Fibroblast of lung (primary cell): ENCODE data around the gene COX4I2. TPM values are rescaled to one million over a fixed set of nuclear protein-coding genes. Genes with fewer than 3 reads are reported as not detected.
A peak's percentile ranks its signal among the peaks of the same experiment; 100 is the strongest.

Experiments used
- DNase-seq, 2 donors: peaks; one replicate each; pipeline versions ENCODE4 v3.0.0 to v3.0.0-alpha.2; 2010; ENCODE audit warnings: low read depth in 2 of 2
- H2AFZ ChIP-seq: 2 replicates; pipeline ENCODE4 v1.5.1; 2012; ENCODE audit warnings: low read length, control low read depth, inconsistent platforms
- H3K27ac ChIP-seq: 2 replicates; pipeline ENCODE4 v1.5.1; 2011; ENCODE audit warnings: low read length, control low read depth; ENCODE audit not compliant: insufficient read depth
- H3K27me3 ChIP-seq: 2 replicates; pipeline ENCODE4 v1.5.1; 2011; ENCODE audit warnings: mild to moderate bottlenecking, low read length; ENCODE audit not compliant: control insufficient read depth, insufficient read depth
- H3K36me3 ChIP-seq: 2 replicates; pipeline ENCODE4 v1.5.1; 2011; ENCODE audit warnings: low read length; ENCODE audit not compliant: control insufficient read depth, insufficient read depth
- H3K4me1 ChIP-seq: 2 replicates; pipeline ENCODE4 v1.5.1; 2011; ENCODE audit warnings: low read length; ENCODE audit not compliant: control insufficient read depth, insufficient read depth; ENCODE audit errors: extremely low read depth
- H3K4me2 ChIP-seq: 2 replicates; pipeline ENCODE4 v1.5.1; 2011; ENCODE audit warnings: low read length, control low read depth; ENCODE audit not compliant: insufficient read depth; ENCODE audit errors: extremely low read depth
- H3K4me3 ChIP-seq, 4 experiments: fragments of 200-600 bp in 1 of 4; sonication (generic) in 1 of 4; replicated peaks in 1 of 4; 2 replicates each; pipeline ENCODE4 v1.5.1; 2011 to 2016; ENCODE audit warnings: low read length in 4 of 4, low read depth in 3 of 4, mild to moderate bottlenecking in 3 of 4, control low read depth in 2 of 4, inconsistent platforms in 1 of 4, mixed read lengths in 1 of 4; ENCODE audit not compliant: insufficient read depth in 1 of 4; ENCODE audit errors: control extremely low read depth in 1 of 4
- H3K79me2 ChIP-seq: 2 replicates; pipeline ENCODE4 v1.5.1; 2012; ENCODE audit warnings: mild to moderate bottlenecking, low read length, inconsistent platforms; ENCODE audit not compliant: control insufficient read depth, insufficient read depth
- H3K9ac ChIP-seq: 2 replicates; pipeline ENCODE4 v1.5.1; 2011; ENCODE audit warnings: mild to moderate bottlenecking, low read length, control low read depth; ENCODE audit not compliant: insufficient read depth
- H3K9me3 ChIP-seq: 2 replicates; pipeline ENCODE4 v1.5.1; 2012; ENCODE audit warnings: low read depth, low read length; ENCODE audit not compliant: control insufficient read depth, insufficient read depth
- H4K20me1 ChIP-seq: 2 replicates; pipeline ENCODE4 v1.5.1; 2011; ENCODE audit warnings: low read length; ENCODE audit not compliant: control insufficient read depth, insufficient read depth; ENCODE audit errors: extremely low read depth
- EZH2 ChIP-seq: IDR thresholded peaks from 2 replicates; pipeline ENCODE4 v1.5.1; 2012; ENCODE audit warnings: low read length, control low read depth, mild to moderate bottlenecking; ENCODE audit errors: missing control alignments
- polyA minus RNA-seq: library from RNA; depleted of rRNA, polyadenylated mRNA; stranded (reverse); fragments of >200 nt; gene quantifications from 2 replicates; pipeline ENCODE4 v1.2.3, GENCODE V29; 2011; ENCODE audit warnings: low replicate concordance
- polyA plus RNA-seq, 2 donors: library from polyadenylated mRNA; depleted of rRNA in 1 of 2; stranded (reverse) in 1 of 2; unstranded in 1 of 2; fragments of >200 nt; gene quantifications; 2 replicates each; pipeline ENCODE4 v1.2.1, GENCODE V29; 2011 to 2012; ENCODE audit warnings: missing spikeins in 1 of 2
- total RNA-seq: library from RNA; depleted of rRNA; stranded (reverse); fragments of >200 nt; gene quantifications from 2 replicates; pipeline ENCODE4 v1.2.1, GENCODE V29; 2014
- TF ChIP-seq, protein P1 (sequence below), 2 donors: IDR thresholded peaks in 1 of 2; conservative IDR thresholded peaks in 1 of 2; 1 replicate in 1 of 2; 2 replicates in 1 of 2; pipeline ENCODE4 v1.5.1; 2011 to 2012; ENCODE audit warnings: low read length in 2 of 2, control low read depth in 1 of 2, inconsistent platforms in 1 of 2, low read depth in 1 of 2, mild to moderate bottlenecking in 1 of 2

Gene COX4I2
- total RNA-seq (not detected in 2 replicates), polyA plus RNA-seq (not detected in 2 replicates), polyA minus RNA-seq (not detected in 2 replicates)
- polyA plus RNA-seq (2012), result not detected in 2 replicates

DNA sequence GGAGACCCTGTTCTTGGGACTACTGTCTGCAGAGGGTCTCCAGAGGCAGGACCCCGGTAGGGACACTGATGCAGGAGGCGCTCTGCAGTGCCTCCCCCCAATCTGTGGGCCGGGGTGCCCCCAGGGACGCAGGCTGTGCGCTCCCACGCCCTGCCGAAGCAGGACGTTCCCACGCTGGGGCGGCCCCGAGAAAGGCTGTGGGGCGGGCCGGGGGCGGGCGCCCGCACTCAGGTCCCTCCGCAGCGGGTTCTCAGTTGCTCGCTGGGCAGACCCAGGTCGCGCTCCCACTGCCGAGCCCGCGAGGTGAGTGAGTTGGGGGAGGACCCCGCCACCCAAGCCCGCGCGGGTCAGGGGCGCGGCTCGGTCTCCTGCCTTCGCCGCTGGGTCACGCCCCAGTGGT is at the start of gene COX4I2:
Gene COX4I2, plus strand, starts transcription at position 253 of the 400 bp plus-strand sequence. CDS start 1,106 bp downstream, outside the sequence.
- TF ChIP-seq, protein P1, sequence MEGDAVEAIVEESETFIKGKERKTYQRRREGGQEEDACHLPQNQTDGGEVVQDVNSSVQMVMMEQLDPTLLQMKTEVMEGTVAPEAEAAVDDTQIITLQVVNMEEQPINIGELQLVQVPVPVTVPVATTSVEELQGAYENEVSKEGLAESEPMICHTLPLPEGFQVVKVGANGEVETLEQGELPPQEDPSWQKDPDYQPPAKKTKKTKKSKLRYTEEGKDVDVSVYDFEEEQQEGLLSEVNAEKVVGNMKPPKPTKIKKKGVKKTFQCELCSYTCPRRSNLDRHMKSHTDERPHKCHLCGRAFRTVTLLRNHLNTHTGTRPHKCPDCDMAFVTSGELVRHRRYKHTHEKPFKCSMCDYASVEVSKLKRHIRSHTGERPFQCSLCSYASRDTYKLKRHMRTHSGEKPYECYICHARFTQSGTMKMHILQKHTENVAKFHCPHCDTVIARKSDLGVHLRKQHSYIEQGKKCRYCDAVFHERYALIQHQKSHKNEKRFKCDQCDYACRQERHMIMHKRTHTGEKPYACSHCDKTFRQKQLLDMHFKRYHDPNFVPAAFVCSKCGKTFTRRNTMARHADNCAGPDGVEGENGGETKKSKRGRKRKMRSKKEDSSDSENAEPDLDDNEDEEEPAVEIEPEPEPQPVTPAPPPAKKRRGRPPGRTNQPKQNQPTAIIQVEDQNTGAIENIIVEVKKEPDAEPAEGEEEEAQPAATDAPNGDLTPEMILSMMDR (conservative IDR thresholded peaks at IDR 0.05 in 1 of 2, IDR thresholded peaks at IDR 0.05 in 1 of 2; ENCODE audit: low read depth in 1 of 2, low read length in 2 of 2), result no peak
- TF ChIP-seq EZH2, result no peak
- Histone ChIP-seq H3K79me2 (no peaks in the 10 kb centered on the region), H3K4me3 (no peak within 1 kb of the TSS), H4K20me1 (no peaks in the 10 kb centered on the region), H2AFZ (no peak within 1 kb of the TSS), H3K27me3 (peaks cover 8% of the 10 kb centered on the region), H3K36me3 (no peaks in the 10 kb centered on the region), H3K4me1 (peaks cover 5% of the 10 kb centered on the region), H3K4me2 (no peak within 1 kb of the TSS), H3K9ac (no peak within 1 kb of the TSS), H3K27ac (no peak within 1 kb of the TSS), H3K9me3 (no peaks in the 10 kb centered on the region)
- no peak for DNase-seq

DNA sequence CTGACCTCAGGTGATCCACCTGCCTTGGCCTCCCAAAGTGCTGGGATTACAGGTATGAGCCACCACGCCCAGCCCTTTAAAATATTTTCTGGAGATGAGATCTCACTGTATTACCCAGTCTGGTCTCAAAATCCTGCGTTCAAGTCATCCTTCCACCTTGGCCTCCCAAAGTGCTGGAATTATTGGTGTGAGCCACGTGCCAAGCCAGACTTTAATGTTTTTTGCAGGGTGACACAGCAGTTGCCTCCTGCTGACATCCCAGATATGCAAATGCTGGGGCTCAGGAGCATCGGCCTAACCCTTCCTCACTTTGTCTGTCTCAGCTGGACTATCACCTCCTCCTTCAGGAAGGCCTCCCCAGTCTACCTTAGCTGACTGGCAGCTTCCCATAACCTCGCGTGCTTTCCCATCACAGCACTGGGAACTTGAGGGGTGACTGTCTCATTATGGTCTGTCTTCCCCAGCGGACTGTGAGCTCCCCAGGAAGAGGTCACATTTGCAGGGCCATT is 46.9 kb upstream of the COX4I2 start:
- Histone ChIP-seq H2AFZ (no peak overlapping the region), H3K27me3 (no peaks in the 10 kb centered on the region), H3K79me2 (no peaks in the 10 kb centered on the region), H3K36me3 (no peaks in the 10 kb centered on the region), H3K27ac (no peak overlapping the region), H4K20me1 (no peaks in the 10 kb centered on the region), H3K9me3 (no peaks in the 10 kb centered on the region), H3K4me3 (no peak overlapping the region), H3K4me1 (peaks cover 22% of the 10 kb centered on the region), H3K9ac (no peak overlapping the region), H3K4me2 (no peak overlapping the region)
- no peak for TF ChIP-seq EZH2
- TF ChIP-seq, protein P1 (conservative IDR thresholded peaks at IDR 0.05 in 1 of 2, IDR thresholded peaks at IDR 0.05 in 1 of 2; ENCODE audit: low read depth in 1 of 2, low read length in 2 of 2), result no peak
- no peak for DNase-seq

DNA sequence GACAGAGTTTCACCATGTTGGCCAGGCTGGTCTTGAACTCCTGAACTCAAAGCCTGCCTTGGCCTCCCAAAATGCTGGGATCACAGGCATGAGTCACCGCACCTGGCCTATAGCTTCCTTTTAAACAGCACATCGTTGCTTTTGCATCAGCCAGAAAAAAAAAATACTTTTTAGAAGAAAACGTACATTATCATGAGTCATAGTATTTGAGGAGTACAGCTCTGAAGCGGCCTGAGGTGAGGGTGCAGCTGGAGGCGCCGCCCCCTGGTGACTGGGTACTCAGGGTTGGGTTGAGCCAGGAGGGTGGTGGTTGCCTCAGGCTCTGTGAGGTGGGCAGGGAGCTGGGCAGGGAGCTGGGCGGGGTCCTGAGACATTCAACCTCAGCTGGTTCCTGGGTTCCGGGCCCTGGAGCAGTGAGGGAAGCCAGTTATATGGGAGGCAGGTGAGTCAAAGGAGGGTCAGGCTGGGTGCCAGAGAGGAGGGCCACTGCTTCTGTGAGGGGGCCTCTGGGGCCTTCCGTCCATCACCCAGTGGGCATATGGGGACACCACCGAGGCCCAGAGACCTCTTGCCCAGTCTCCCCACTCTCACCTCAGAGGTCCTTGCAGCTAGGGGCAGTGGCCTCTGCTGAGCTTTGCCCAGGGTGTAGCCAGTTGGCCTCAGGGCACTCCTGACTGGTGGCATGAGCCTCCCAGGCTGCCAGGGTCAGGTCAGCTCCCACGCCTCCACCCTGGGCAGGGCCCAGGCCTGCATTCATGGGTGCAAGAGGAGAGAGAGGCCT is 44.3 kb upstream of the COX4I2 start:
- Histone ChIP-seq H3K27me3 (no peaks in the 10 kb centered on the region), H3K9ac (peak overlapping the region; percentile 31), H3K4me2 (peak overlapping the region; percentile 35), H3K36me3 (no peaks in the 10 kb centered on the region), H3K27ac (peak overlapping the region; percentile 97), H3K4me3 (no peak overlapping the region), H3K9me3 (no peaks in the 10 kb centered on the region), H4K20me1 (no peaks in the 10 kb centered on the region), H2AFZ (no peak overlapping the region), H3K79me2 (no peaks in the 10 kb centered on the region), H3K4me1 (peaks cover 27% of the 10 kb centered on the region)
- TF ChIP-seq, protein P1 (conservative IDR thresholded peaks at IDR 0.05 in 1 of 2, IDR thresholded peaks at IDR 0.05 in 1 of 2; ENCODE audit: low read depth in 1 of 2, low read length in 2 of 2), result no peak
- no peak for TF ChIP-seq EZH2
- peak; percentile 89 to 90 for DNase-seq
